GM10847 (cell line): Measurements from ENCODE around the gene IGF1R.

Experiments used
- POLR2A ChIP-seq: IDR thresholded peaks from 2 replicates; pipeline ENCODE4 v1.6.1; 2011; ENCODE audit not compliant: insufficient read length; ENCODE audit errors: extremely low read depth

The IGF1R gene

GRCh38 chr15:98777426-98777825 is 129.1 kb downstream of the IGF1R start:
- no peak for TF ChIP-seq POLR2A

- no peak for TF ChIP-seq POLR2A
Observed at GRCh38 chr15:98778263-98778959, 130.1 kb downstream of the IGF1R start.

- TF ChIP-seq POLR2A = no peak
Observed at GRCh38 chr15:98778960-98779359, 130.6 kb downstream of the IGF1R start.

- no peak for TF ChIP-seq POLR2A
Observed at GRCh38 chr15:98779463-98780071, 131.2 kb downstream of the IGF1R start.

GRCh38 chr15:98781838-98782237 is 133.5 kb downstream of the IGF1R start:
- no peak for TF ChIP-seq POLR2A

GRCh38 chr15:98782801-98783200 is 134.5 kb downstream of the IGF1R start:
- TF ChIP-seq POLR2A = no peak

- TF ChIP-seq POLR2A = no peak
Observed at GRCh38 chr15:98785431-98785806, 137.1 kb downstream of the IGF1R start.

- no peak for TF ChIP-seq POLR2A
Observed at GRCh38 chr15:98785807-98786621, 137.7 kb downstream of the IGF1R start.

- no peak for TF ChIP-seq POLR2A
Observed at GRCh38 chr15:98786717-98787116, 138.4 kb downstream of the IGF1R start.

- TF ChIP-seq POLR2A = no peak
Observed at GRCh38 chr15:98787194-98787593, 138.9 kb downstream of the IGF1R start.

- TF ChIP-seq POLR2A = no peak
Observed at GRCh38 chr15:98787936-98788757, 139.8 kb downstream of the IGF1R start.

GRCh38 chr15:98789020-98789419 is 140.7 kb downstream of the IGF1R start:
- TF ChIP-seq POLR2A = no peak

GRCh38 chr15:98790270-98790669 is 141.9 kb downstream of the IGF1R start:
- TF ChIP-seq POLR2A = no peak

GRCh38 chr15:98791046-98791701 is 142.8 kb downstream of the IGF1R start:
- no peak for TF ChIP-seq POLR2A

GRCh38 chr15:98792117-98792516 is 143.8 kb downstream of the IGF1R start:
- TF ChIP-seq POLR2A = no peak
